ENCODE results near the gene PARP9. TPM values are rescaled to one million over a fixed set of nuclear protein-coding genes. Genes with fewer than 3 reads are reported as not detected.
A peak's percentile ranks its signal among the peaks of the same experiment; 100 is the strongest.

The PARP9 gene
- total and polyA plus RNA-seq, 2 of the 13 experiments (the other 11 are each of a cell fraction or from before 2014, with no cell fraction given) = 6.5 to 10.6 TPM

DNA sequence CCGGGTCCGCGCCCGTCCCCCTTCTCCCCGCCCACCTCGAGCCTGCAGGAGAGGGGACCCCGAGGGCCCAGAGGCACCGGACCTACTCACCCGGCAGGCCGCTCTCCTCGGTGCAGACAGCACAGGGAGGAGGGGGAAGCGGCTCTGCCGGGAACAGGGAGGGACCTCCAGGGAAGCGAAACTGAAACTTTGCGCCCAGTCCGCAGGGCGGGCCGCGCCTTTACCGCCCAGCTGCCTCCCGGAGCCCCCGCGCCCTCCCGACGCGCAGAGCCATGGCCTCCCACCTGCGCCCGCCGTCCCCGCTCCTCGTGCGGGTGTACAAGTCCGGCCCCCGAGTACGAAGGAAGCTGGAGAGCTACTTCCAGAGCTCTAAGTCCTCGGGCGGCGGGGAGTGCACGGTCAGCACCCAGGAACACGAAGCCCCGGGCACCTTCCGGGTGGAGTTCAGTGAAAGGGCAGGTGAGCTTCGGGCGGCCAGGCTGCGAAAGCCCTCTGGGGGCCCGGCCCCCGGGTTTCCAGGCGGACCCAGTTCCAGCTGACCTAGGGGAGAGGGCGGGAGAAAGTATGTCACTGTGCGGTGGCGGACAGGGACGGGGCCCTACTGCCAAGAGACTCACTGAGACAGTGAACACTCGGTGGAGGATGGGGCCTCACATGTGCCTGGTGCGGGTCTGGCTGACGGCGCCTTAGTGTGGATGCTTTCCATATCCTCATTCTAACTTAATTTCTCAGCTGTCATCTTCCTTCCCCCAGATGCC, at the start of gene PARP9, which contains the start of gene DTX3L (continued):
- TF ChIP-seq ZNF318 (CRISPR knock-in tag; IDR thresholded peaks at IDR 0.05) (no peak), NCOA5 (CRISPR knock-in tag; IDR thresholded peaks at IDR 0.05) (no peak), MED13 (CRISPR knock-in tag; IDR thresholded peaks at IDR 0.05) (no peak), HCFC1 (IDR thresholded peaks at IDR 0.05; ENCODE audit: low read depth, low read length) (no peak; the same call in 1 of the 2 replicates), KLF15 (CRISPR knock-in tag; IDR thresholded peaks at IDR 0.05; ENCODE audit: borderline replicate concordance) (no peak), U2AF2 (IDR thresholded peaks at IDR 0.05; ENCODE audit: low read depth, low read length) (no peak), ZNF800 (CRISPR knock-in tag; IDR thresholded peaks at IDR 0.05) (peak; percentile 85; the same call in 1 of the 2 replicates), ZFP36 (IDR thresholded peaks at IDR 0.05; ENCODE audit: borderline replicate concordance, low read depth, low read length, partially characterized antibody) (no peak), HMG20A (CRISPR knock-in tag; IDR thresholded peaks at IDR 0.05; ENCODE audit: borderline replicate concordance) (no peak), ZNF496 (CRISPR knock-in tag; IDR thresholded peaks at IDR 0.05; ENCODE audit: insufficient replicate concordance) (no peak), ZNF121 (CRISPR knock-in tag; IDR thresholded peaks at IDR 0.05) (no peak), POLR2A (IDR thresholded peaks at IDR 0.05; ENCODE audit: insufficient read depth in 1 of 2, low read depth in 2 of 2, low read length in 2 of 2) (peak; percentile 54 to 70; a peak in 3 of 4 replicates), PHF5A (CRISPR knock-in tag; IDR thresholded peaks at IDR 0.05; ENCODE audit: low read depth, unreplicated experiment) (no peak), FOXJ3 (CRISPR knock-in tag; IDR thresholded peaks at IDR 0.05; ENCODE audit: borderline replicate concordance) (no peak), KMT2B (CRISPR knock-in tag; IDR thresholded peaks at IDR 0.05) (peak; percentile 97), CSRNP2 (CRISPR knock-in tag; conservative IDR thresholded peaks at IDR 0.05; ENCODE audit: low read depth) (no peak), TSC22D2 (CRISPR knock-in tag; IDR thresholded peaks at IDR 0.05; ENCODE audit: borderline replicate concordance) (0 out of 2 replicates have a peak, but pooled peaks have one; percentile 26), ZNF607 (CRISPR knock-in tag; IDR thresholded peaks at IDR 0.05; ENCODE audit: borderline replicate concordance) (peak; percentile 69; the same call in 1 of the 2 replicates)
